GM12878 (cell line): ENCODE data around the gene MEGF9. TPM values are rescaled to one million over a fixed set of nuclear protein-coding genes. Genes with fewer than 3 reads are reported as not detected.
A peak's percentile ranks its signal among the peaks of the same experiment; 100 is the strongest.

Experiments
- ATAC-seq: fragments of 200-7000 bp; cut with Tn5 transposase; 3 replicates; pipeline ENCODE4 v1.9.1; 2020; ENCODE audit warnings: mild to moderate bottlenecking, moderate library complexity
- BruUV-seq: library from RNA; stranded (reverse); fragments of 400-500 nt; replicated peaks from 2 replicates; lab custom pipeline; 2021; lab: Mats Ljungman, UMichigan
- CTCF ChIA-PET: fragments of 300-600 bp; sonication (Branson Sonifier 250); formaldehyde crosslinking; extraction: SDS; loops from one replicate; lab custom pipeline; 2021; ENCODE audit warnings: inconsistent platforms; lab: Yijun Ruan, JAX
- POLR2A ChIA-PET: fragments of 350-600 bp; formaldehyde crosslinking; extraction: SDS; loops from one replicate; lab custom pipeline; 2021; ENCODE audit warnings: inconsistent platforms; lab: Charles Lee
- RAD21 ChIA-PET: fragments of 300-600 bp; sonication (Branson Sonifier 250); formaldehyde crosslinking; loops from one replicate; lab custom pipeline; 2023; ENCODE audit warnings: antibody characterized with exemption; ENCODE audit not compliant: unreplicated experiment; lab: Charles Lee
- SMC1A ChIA-PET: fragments of 300-600 bp; sonication (Branson Sonifier 250); formaldehyde crosslinking; loops from one replicate; lab custom pipeline; 2023; ENCODE audit not compliant: unreplicated experiment, uncharacterized antibody; lab: Charles Lee
- DNase-seq: peaks from one replicate; pipeline ENCODE4 v3.0.0-alpha.2; 2011; ENCODE audit warnings: low read depth, low spot score
- FAIRE-seq: peaks from 3 replicates; lab custom pipeline; 2011; peaks lifted over from hg19 to GRCh38; lab: Jason Lieb, UNC
- H2AFZ ChIP-seq: 2 replicates; pipeline ENCODE4 v1.6.0; 2011; ENCODE audit warnings: low read depth, low read length, control low read depth; ENCODE audit not compliant: control insufficient read depth
- H3K27ac ChIP-seq: 2 replicates; pipeline ENCODE4 v1.5.1; 2011; ENCODE audit warnings: control low read depth; ENCODE audit not compliant: control insufficient read depth, insufficient read depth
- H3K27me3 ChIP-seq, 2 experiments: replicated peaks in 1 of 2; 2 replicates each; pipeline versions ENCODE4 v1.6.0 to v1.6.1; 2011; ENCODE audit warnings: low read length in 1 of 2; ENCODE audit not compliant: control insufficient read depth in 2 of 2, insufficient read depth in 2 of 2
- H3K36me3 ChIP-seq, 2 experiments: 2 replicates each; pipeline ENCODE4 v1.5.1; 2011; ENCODE audit warnings: low read length in 1 of 2; ENCODE audit not compliant: control insufficient read depth in 2 of 2, insufficient read depth in 2 of 2
- H3K4me1 ChIP-seq: 2 replicates; pipeline ENCODE4 v1.6.1; 2011; ENCODE audit warnings: mild to moderate bottlenecking, low read length, moderate library complexity, mixed read lengths; ENCODE audit not compliant: control insufficient read depth, insufficient read depth
- H3K4me2 ChIP-seq: 2 replicates; pipeline ENCODE4 v1.6.0; 2011; ENCODE audit warnings: control low read depth; ENCODE audit not compliant: control insufficient read depth, insufficient read depth
- H3K4me3 ChIP-seq: fragments of 200-600 bp; sonication (generic); 2 replicates; pipeline ENCODE4 v1.5.1; 2016
- H3K79me2 ChIP-seq: 2 replicates; pipeline ENCODE4 v1.6.0; 2011; ENCODE audit warnings: low read length; ENCODE audit not compliant: control insufficient read depth, insufficient read depth
- H3K9ac ChIP-seq: 2 replicates; pipeline ENCODE4 v1.8.0; 2011; ENCODE audit warnings: low read length, control low read depth, mixed read lengths; ENCODE audit not compliant: control insufficient read depth, insufficient read depth
- H3K9me3 ChIP-seq: replicated peaks from 3 replicates; pipeline ENCODE4 v1.5.1; 2011; ENCODE audit warnings: mild to moderate bottlenecking, low read length; ENCODE audit not compliant: control insufficient read depth, insufficient read depth
- H4K20me1 ChIP-seq: 2 replicates; pipeline ENCODE4 v1.6.0; 2011; ENCODE audit not compliant: control insufficient read depth, insufficient read depth
- CHD4 ChIP-seq: fragments of 200-600 bp; sonication (generic); IDR thresholded peaks from 2 replicates; pipeline ENCODE4 v1.6.1; 2016; ENCODE audit warnings: mild to moderate bottlenecking
- E2F4 ChIP-seq: IDR thresholded peaks from 2 replicates; pipeline ENCODE4 v1.6.1; 2012; ENCODE audit warnings: low read depth, low read length, improper control_type of control experiment
- NFYB ChIP-seq: IDR thresholded peaks from 2 replicates; pipeline ENCODE4 v1.6.1; 2011; ENCODE audit warnings: low read depth, mild to moderate bottlenecking, low read length, improper control_type of control experiment, moderate library complexity; ENCODE audit not compliant: insufficient read depth
- NKRF ChIP-seq: fragments of 450-650 bp; conservative IDR thresholded peaks from 2 replicates; pipeline ENCODE4 v1.6.1; 2017; ENCODE audit warnings: mild to moderate bottlenecking, moderate library complexity
- WGBS: methylation state at CpG from one replicate; pipeline ENCODE4 v1.1.6; 2016; ENCODE audit warnings: low lambda C conversion rate; ENCODE audit not compliant: insufficient replicate concordance, insufficient coverage; ENCODE audit errors: missing lambda C conversion rate; 5-methylcytosine and 5-hydroxymethylcytosine counted together
- in situ Hi-C: fragments of 300-500 bp; cut with MboI; formaldehyde crosslinking; loops from 9 replicates; pipeline ENCODE4 v1.14.3; 2018; ENCODE audit warnings: mixed read lengths
- intact Hi-C: fragments of 100-400 bp; cut with micrococcal nuclease; formaldehyde crosslinking; loops from one replicate; pipeline ENCODE4 v1.14.2; 2022; ENCODE audit not compliant: unreplicated experiment
- polyA plus RNA-seq, 11 experiments: library from polyadenylated mRNA; depleted of rRNA in 4 of 11; unstranded in 6 of 11; stranded (reverse) in 5 of 11; fragments of >200 nt; fragmentation: Nextera tagmentation in 4 of 11; fragmentation: Illumina TruSeq in 1 of 11; extraction: Ambion mirVana in 4 of 11; extraction: Trizol in 1 of 11; gene quantifications; 1 replicate in 1 of 11; 2 replicates in 10 of 11; pipeline versions ENCODE4 v1.2.1 to v1.2.3, GENCODE V29; 2011 to 2016; ENCODE audit warnings: inconsistent platforms in 2 of 11, missing spikeins in 2 of 11, low read depth in 1 of 11
- total RNA-seq, 4 experiments: library from RNA; depleted of rRNA in 3 of 4; stranded (reverse); fragments of >200 nt in 3 of 4; fragmentation: Illumina TruSeq in 1 of 4; extraction: Trizol in 1 of 4; gene quantifications; 2 replicates each; pipeline versions ENCODE4 v1.2.1 to v1.2.3, GENCODE V29; 2013 to 2021

The MEGF9 gene
- total and polyA plus RNA-seq, 10 of the 15 experiments (the other 5 are each of a cell fraction or from before 2014, with no cell fraction given), result 0.71 to 5.1 (median 2.6) TPM

GRCh38 chr9:120579139-120580050 lies 134.9 kb downstream of the MEGF9 start:
- peak; percentile 45 for ATAC-seq
- in situ Hi-C loops, result no loop called here
- no peaks in the 10 kb centered on the region for H3K27me3 ChIP-seq
- H3K4me1 ChIP-seq, result peaks cover 20% of the 10 kb centered on the region
- ChIA-PET CTCF (no interaction called here), SMC1A (interaction anchor here (0.7 kb wide), 1 partner anchor 258 kb away, joined by 3 read pairs; no protein-coding TSS in a partner anchor), RAD21 (no interaction called here), POLR2A (no interaction called here)
- peaks cover 37% of the 10 kb centered on the region for H3K79me2 ChIP-seq
- H2AFZ ChIP-seq, result peak overlapping the region; percentile 100
- H4K20me1 ChIP-seq, result no peaks in the 10 kb centered on the region
- DNase-seq, result no peak
- peak overlapping the region; percentile 89 for H3K4me3 ChIP-seq
- H3K4me2 ChIP-seq, result peak overlapping the region; percentile 99
- peak overlapping the region; percentile 85 for H3K27ac ChIP-seq
- 3% methylated on average over 31 of the region's 31 CpGs for WGBS
- H3K36me3 ChIP-seq, result no peaks in the 10 kb centered on the region
- no peaks in the 10 kb centered on the region for H3K9me3 ChIP-seq
- FAIRE-seq, result no peak
- BruUV-seq, result TSS peak; percentile 68
- intact Hi-C loops, result loop anchor here (10.0 kb wide), 1 partner anchor 345 kb away; the partner anchor contains the start of gene TRAF1
- TF ChIP-seq CHD4, result no peak
- TF ChIP-seq NFYB, result peak; percentile 33; the same call in 1 of the 2 replicates
- 0 out of 2 replicates have a peak, but pooled peaks have one; percentile 38 for TF ChIP-seq NKRF
- TF ChIP-seq E2F4, result no peak
- H3K9ac ChIP-seq, result peak overlapping the region; percentile 92
